HS-27A (cell line): Measurements from ENCODE around the gene NCF4.

Source experiments
- DNase-seq: peaks from one replicate; pipeline ENCODE4 v3.0.0-alpha.2; 2012; ENCODE audit warnings: low read depth, missing footprints

Gene NCF4

DNA sequence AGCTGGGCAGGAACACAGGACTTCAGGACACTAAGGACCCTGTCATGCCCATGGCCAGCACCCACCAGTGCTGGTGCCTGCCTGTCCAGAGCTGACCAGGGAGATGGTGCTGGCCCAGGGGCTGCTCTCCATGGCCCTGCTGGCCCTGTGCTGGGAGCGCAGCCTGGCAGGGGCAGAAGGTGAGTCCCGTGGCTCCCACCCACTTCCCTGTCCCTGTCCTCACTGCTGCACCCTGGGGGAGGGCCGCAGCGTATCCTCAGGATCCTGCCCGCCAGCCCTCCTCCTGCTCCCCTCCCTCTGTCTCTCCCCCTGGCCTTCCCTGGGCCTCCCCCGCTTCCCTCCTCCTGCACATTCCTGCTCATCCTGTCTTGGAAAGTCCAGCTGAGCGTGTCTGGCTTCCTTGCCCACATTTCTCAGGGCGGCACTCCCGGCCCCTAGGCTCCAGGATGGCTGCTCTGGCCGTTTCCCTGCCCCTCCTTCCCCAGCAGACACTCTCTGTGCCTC lies 61.4 kb downstream of the NCF4 start:
- DNase-seq: no peak

- DNase-seq: no peak
Measured at GRCh38 chr22:36922711-36923110, 61.9 kb downstream of the NCF4 start.

- no peak for DNase-seq
Measured at GRCh38 chr22:36923131-36923788, 62.5 kb downstream of the NCF4 start.

- DNase-seq: no peak
Measured at GRCh38 chr22:36924151-36924698, 63.4 kb downstream of the NCF4 start.

DNA sequence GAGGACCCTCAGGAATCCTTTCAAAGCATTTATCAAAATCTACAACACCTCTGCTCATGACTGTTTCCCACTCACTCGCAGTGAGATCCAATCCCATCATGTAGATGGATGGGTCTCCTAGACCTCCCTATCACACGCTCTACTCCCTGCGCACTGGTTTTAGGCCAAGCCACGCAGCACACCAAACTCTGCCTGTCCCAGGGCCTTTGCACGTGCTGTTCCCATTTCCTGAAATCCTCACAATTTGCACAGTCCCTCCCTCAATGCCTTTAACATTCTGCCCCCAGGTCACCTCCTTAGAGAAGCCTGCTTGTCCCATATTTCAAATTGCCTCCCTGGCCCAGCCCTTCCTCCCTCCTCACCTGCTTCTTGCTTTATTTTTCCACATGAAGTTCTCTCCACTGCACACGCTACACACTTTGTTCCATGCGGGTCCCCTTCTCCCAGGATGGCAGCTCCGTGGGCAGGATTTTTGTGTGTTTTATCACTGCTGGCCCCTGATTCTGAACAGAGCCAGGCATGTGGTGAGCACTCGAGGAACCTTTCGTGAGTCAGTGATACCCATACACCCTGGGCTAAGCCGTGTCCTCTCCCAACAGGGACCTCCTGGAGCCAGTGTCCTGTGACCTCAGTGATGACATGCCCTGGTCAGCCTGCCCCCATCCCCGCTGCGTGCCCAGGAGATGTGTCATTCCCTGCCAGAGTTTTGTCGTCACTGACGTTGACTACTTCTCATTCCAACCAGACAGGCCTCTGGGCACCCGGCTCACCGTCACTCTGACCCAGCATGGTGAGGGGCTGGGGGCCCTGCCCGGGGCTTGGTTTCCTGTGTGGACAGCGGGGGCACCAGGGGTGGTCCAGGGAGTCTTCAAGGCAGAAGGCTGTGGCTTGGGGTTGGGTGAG lies 64.8 kb downstream of the NCF4 start:
- peak; percentile 59 for DNase-seq

DNA sequence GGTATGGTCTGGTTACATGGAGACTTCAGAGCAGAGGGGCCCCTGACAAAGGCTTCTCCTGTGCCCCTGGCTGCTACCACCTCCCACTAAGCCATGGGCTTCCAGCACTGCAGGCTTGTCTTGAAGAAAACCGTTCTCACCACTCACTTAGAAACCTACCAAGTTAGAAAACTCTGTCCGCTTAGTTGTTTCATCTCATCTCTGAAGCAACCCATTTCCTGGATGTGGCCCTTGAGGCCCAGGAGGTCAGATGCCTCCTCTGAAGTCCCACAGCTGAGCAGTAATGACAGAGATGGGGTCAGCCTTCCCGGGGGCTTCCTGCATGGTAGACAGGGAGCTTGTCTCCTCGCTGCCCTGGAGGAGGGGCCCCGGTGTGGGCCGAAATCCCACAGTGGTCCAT lies 65.5 kb downstream of the NCF4 start:
- no peak for DNase-seq

GRCh38 chr22:36926721-36927435 lies 66.1 kb downstream of the NCF4 start:
- DNase-seq: no peak
